ENCODE data around the gene TMEM186. TPM values are rescaled to one million over a fixed set of nuclear protein-coding genes. Genes with fewer than 3 reads are reported as not detected.

The TMEM186 gene
- total RNA-seq, 2 donors from 2014 or later = 1.8 to 3.2 TPM

- Histone ChIP-seq H3K36me3 (no peaks in the 10 kb centered on the region), H3K4me1 (ENCODE audit: control insufficient read depth in 1 of 2, low read depth in 2 of 2) (no peaks in the 10 kb centered on the region), H3K4me3 (no peak overlapping the region), H3K9me3 (no peaks in the 10 kb centered on the region), H3K27me3 (replicated peaks; ENCODE audit: insufficient read depth) (no peaks in the 10 kb centered on the region), H3K27ac (no peak overlapping the region)
- ATAC-seq (ENCODE audit: insufficient number of reproducible peaks, low FRiP score, low read depth) (no peak), DNase-seq (ENCODE audit: low spot score) (no peak)
- TF ChIP-seq CTCF (IDR thresholded peaks at IDR 0.05) = no peak
Measured at GRCh38 chr16:8785408-8785807, 12.0 kb downstream of the TMEM186 start.

- Histone ChIP-seq H3K27ac (no peak overlapping the region), H3K4me3 (no peak overlapping the region), H3K9me3 (no peaks in the 10 kb centered on the region), H3K36me3 (no peaks in the 10 kb centered on the region), H3K4me1 (ENCODE audit: control insufficient read depth in 1 of 2, low read depth in 2 of 2) (no peaks in the 10 kb centered on the region), H3K27me3 (replicated peaks; ENCODE audit: insufficient read depth) (no peaks in the 10 kb centered on the region)
- ATAC-seq (ENCODE audit: insufficient number of reproducible peaks, low FRiP score, low read depth) = no peak
- no peak for TF ChIP-seq CTCF (IDR thresholded peaks at IDR 0.05)
- no peak for DNase-seq (ENCODE audit: low spot score)
Measured at GRCh38 chr16:8782673-8783072, 14.8 kb downstream of the TMEM186 start.

GRCh38 chr16:8781797-8782196 lies 15.6 kb downstream of the TMEM186 start:
- no peak for DNase-seq (ENCODE audit: low spot score)
- Histone ChIP-seq H3K9me3 (no peaks in the 10 kb centered on the region), H3K27ac (no peak overlapping the region), H3K27me3 (replicated peaks; ENCODE audit: insufficient read depth) (no peaks in the 10 kb centered on the region), H3K36me3 (no peaks in the 10 kb centered on the region), H3K4me3 (no peak overlapping the region), H3K4me1 (ENCODE audit: control insufficient read depth in 1 of 2, low read depth in 2 of 2) (no peaks in the 10 kb centered on the region)
- no peak for TF ChIP-seq CTCF (IDR thresholded peaks at IDR 0.05)
- ATAC-seq (ENCODE audit: insufficient number of reproducible peaks, low FRiP score, low read depth) = no peak

- DNase-seq (ENCODE audit: low spot score) = no peak
- Histone ChIP-seq H3K9me3 (no peaks in the 10 kb centered on the region), H3K4me3 (no peak overlapping the region), H3K27ac (no peak overlapping the region), H3K36me3 (peaks cover 4% of the 10 kb centered on the region), H3K27me3 (replicated peaks; ENCODE audit: insufficient read depth) (no peaks in the 10 kb centered on the region), H3K4me1 (ENCODE audit: control insufficient read depth in 1 of 2, low read depth in 2 of 2) (no peaks in the 10 kb centered on the region)
- no peak for TF ChIP-seq CTCF (IDR thresholded peaks at IDR 0.05)
- ATAC-seq (ENCODE audit: insufficient number of reproducible peaks, low FRiP score, low read depth) = no peak
Measured at GRCh38 chr16:8777217-8777616, 20.2 kb downstream of the TMEM186 start.

GRCh38 chr16:8776129-8776584 lies 21.3 kb downstream of the TMEM186 start:
- H3K4me1 ChIP-seq (ENCODE audit: control insufficient read depth in 1 of 2, low read depth in 2 of 2) = no peaks in the 10 kb centered on the region
- H3K4me3 ChIP-seq = no peak overlapping the region
- H3K27me3 ChIP-seq (replicated peaks; ENCODE audit: insufficient read depth) = no peaks in the 10 kb centered on the region
- TF ChIP-seq CTCF (IDR thresholded peaks at IDR 0.05) = no peak
- no peak overlapping the region for H3K27ac ChIP-seq
- H3K36me3 ChIP-seq = peaks cover 4% of the 10 kb centered on the region
- DNase-seq (ENCODE audit: low spot score) (no peak), ATAC-seq (ENCODE audit: insufficient number of reproducible peaks, low FRiP score, low read depth) (no peak)
- no peaks in the 10 kb centered on the region for H3K9me3 ChIP-seq
